ENCODE data around the gene IGSF9. TPM values are rescaled to one million over a fixed set of nuclear protein-coding genes. Genes with fewer than 3 reads are reported as not detected.

The IGSF9 gene
- total RNA-seq, 1 donor from 2014 or later, result 68.2 TPM

DNA sequence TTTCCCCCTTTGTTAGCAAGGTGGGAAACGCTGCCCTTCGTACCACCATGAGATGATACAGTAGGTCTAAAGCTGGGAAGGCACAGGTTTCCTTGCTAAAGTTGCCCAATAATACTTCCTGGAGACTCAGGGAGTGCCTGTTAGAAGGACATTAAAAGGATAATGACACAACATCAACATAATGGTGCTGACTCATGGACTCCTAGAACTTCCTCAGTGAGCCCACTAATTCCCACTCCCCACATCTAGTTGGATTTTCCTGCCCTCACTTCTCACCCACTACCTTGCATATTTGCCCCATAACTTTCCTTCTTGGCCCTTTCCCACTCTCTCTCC, 62.9 kb downstream of the IGSF9 start:
- Mint-ChIP-seq H3K9me3 (ENCODE audit: low read depth) (no peaks in the 10 kb centered on the region), H3K4me3 (ENCODE audit: low read depth) (no peak overlapping the region), H3K27ac (no peak overlapping the region), H3K4me1 (ENCODE audit: low read depth) (no peaks in the 10 kb centered on the region), H3K36me3 (ENCODE audit: insufficient read depth) (no peaks in the 10 kb centered on the region), H3K27me3 (peaks cover 26% of the 10 kb centered on the region)
- no peak for DNase-seq (ENCODE audit: low spot score, unreplicated experiment)
- TF ChIP-seq, protein P1, sequence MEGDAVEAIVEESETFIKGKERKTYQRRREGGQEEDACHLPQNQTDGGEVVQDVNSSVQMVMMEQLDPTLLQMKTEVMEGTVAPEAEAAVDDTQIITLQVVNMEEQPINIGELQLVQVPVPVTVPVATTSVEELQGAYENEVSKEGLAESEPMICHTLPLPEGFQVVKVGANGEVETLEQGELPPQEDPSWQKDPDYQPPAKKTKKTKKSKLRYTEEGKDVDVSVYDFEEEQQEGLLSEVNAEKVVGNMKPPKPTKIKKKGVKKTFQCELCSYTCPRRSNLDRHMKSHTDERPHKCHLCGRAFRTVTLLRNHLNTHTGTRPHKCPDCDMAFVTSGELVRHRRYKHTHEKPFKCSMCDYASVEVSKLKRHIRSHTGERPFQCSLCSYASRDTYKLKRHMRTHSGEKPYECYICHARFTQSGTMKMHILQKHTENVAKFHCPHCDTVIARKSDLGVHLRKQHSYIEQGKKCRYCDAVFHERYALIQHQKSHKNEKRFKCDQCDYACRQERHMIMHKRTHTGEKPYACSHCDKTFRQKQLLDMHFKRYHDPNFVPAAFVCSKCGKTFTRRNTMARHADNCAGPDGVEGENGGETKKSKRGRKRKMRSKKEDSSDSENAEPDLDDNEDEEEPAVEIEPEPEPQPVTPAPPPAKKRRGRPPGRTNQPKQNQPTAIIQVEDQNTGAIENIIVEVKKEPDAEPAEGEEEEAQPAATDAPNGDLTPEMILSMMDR (IDR thresholded peaks at IDR 0.05; ENCODE audit: unreplicated experiment), result no peak

DNA sequence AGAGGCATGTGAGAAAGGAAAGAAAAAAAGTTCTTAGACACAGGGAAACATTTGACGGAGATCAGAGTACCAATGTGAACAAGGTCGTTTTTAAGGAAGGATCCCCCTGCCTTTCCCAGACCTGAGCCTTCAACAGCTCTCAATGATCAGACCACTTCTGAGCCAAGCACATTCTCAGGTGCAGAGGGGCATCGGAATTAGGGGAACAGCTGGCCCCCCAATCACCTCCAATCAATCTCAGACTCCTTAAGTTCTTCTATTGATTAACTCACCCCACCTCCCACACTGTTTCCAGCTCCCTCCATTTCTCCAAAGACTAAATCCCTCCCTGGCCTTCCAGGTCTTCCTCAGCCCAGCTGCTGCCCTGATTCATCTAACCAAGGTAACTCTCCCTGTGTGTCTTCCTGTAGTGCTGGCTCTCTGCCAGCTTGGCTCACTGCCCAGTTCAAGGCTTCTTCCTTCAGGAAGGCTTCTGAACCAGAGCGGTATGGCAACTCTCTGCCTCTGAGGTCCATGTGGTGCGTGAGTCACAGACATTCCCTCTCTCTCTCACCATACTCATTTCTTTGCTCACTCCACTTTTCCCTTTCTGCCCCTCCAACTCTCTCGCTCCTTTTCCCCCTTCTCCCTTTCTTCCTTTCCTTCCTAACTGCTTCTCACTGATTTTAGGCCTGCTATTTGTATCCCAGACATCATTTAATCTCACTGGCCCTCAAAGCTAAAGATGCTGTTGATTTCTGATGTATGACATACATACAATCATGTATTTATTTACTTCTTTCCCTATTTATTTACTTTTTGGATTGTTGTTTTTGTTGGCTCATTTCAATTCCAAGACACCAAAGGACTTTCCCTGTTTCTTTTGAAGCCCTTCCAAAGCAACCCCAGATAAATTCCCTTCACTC, 63.5 kb downstream of the IGSF9 start:
- H3K4me3 Mint-ChIP-seq (ENCODE audit: low read depth), result no peak overlapping the region
- H3K9me3 Mint-ChIP-seq (ENCODE audit: low read depth), result no peaks in the 10 kb centered on the region
- no peak overlapping the region for H3K27ac Mint-ChIP-seq
- TF ChIP-seq, protein P1 (IDR thresholded peaks at IDR 0.05; ENCODE audit: unreplicated experiment), result no peak
- no peaks in the 10 kb centered on the region for H3K4me1 Mint-ChIP-seq (ENCODE audit: low read depth)
- H3K36me3 Mint-ChIP-seq (ENCODE audit: insufficient read depth), result no peaks in the 10 kb centered on the region
- DNase-seq (ENCODE audit: low spot score, unreplicated experiment), result no peak
- H3K27me3 Mint-ChIP-seq, result peaks cover 23% of the 10 kb centered on the region

DNA sequence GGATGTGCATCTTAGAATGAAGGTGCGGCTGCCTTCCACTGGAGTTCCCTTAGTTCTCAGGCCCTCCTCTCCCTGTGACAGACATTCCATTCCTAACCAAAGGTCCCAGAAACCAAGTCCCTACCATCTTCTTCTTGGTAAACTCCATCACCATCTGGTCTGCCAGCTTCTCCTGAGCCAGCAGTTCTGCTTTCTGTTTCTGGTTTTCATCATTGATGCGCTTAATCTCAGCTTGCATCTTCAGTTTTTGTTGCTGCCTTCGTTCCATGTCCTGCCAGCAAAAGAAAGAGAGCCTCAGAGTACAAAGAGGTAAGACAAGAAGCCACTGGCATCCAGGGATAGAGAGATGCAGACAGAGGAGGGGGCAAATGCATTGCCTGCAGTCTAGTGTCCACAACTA, 65.0 kb downstream of the IGSF9 start:
- TF ChIP-seq, protein P1 (IDR thresholded peaks at IDR 0.05; ENCODE audit: unreplicated experiment), result no peak
- Mint-ChIP-seq H3K27ac (no peak overlapping the region), H3K27me3 (peaks cover 26% of the 10 kb centered on the region), H3K36me3 (ENCODE audit: insufficient read depth) (peaks cover 1% of the 10 kb centered on the region), H3K4me1 (ENCODE audit: low read depth) (no peaks in the 10 kb centered on the region), H3K9me3 (ENCODE audit: low read depth) (no peaks in the 10 kb centered on the region), H3K4me3 (ENCODE audit: low read depth) (no peak overlapping the region)
- no peak for DNase-seq (ENCODE audit: low spot score, unreplicated experiment)

DNA sequence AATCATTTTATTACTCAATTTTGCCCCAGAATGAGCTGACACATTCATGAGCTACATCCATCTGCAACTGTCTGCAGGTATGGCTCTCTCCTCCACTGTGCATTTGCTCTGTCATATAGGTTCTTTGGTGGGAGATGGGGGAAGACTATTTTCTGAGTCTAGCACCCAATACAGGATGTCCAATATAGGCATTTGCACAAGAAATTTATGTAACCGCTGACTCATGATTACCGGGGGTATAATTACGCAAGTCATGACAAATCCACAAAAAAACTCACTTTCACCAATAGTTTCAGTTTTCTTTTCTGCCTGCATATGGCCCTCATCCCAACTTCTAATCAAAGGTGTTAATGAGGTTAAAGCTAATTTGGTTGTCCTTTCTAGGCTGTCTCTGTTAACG, 65.4 kb downstream of the IGSF9 start:
- Mint-ChIP-seq H3K4me3 (ENCODE audit: low read depth) (no peak overlapping the region), H3K27ac (no peak overlapping the region), H3K9me3 (ENCODE audit: low read depth) (no peaks in the 10 kb centered on the region), H3K4me1 (ENCODE audit: low read depth) (no peaks in the 10 kb centered on the region), H3K27me3 (peaks cover 26% of the 10 kb centered on the region), H3K36me3 (ENCODE audit: insufficient read depth) (peaks cover 1% of the 10 kb centered on the region)
- no peak for DNase-seq (ENCODE audit: low spot score, unreplicated experiment)
- TF ChIP-seq, protein P1 (IDR thresholded peaks at IDR 0.05; ENCODE audit: unreplicated experiment), result no peak

DNA sequence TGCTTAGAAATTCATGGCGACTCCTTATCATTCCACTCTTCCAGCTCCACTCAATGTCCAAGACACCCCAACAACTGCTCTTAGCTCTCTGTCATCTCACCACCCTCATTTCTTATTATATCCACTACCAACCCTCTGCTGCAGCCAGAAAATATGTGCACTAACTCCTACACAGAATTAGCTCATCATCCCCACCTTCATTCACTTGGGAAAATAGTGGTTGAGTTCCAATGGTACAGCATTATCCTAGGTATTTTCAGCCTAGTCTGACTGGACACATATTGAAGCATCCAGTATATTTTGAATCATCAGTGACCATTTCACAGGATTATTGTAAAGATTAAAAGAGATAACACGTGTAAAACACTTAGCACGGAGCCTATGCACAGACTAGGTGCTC, 66.3 kb downstream of the IGSF9 start:
- no peak for DNase-seq (ENCODE audit: low spot score, unreplicated experiment)
- Mint-ChIP-seq H3K27ac (no peak overlapping the region), H3K4me1 (ENCODE audit: low read depth) (no peaks in the 10 kb centered on the region), H3K36me3 (ENCODE audit: insufficient read depth) (peaks cover 1% of the 10 kb centered on the region), H3K27me3 (peaks cover 27% of the 10 kb centered on the region), H3K4me3 (ENCODE audit: low read depth) (no peak overlapping the region), H3K9me3 (ENCODE audit: low read depth) (no peaks in the 10 kb centered on the region)
- TF ChIP-seq, protein P1 (IDR thresholded peaks at IDR 0.05; ENCODE audit: unreplicated experiment), result no peak
